IPS-15b (cell line): ENCODE data around the gene UQCC3.
A peak's percentile ranks its signal among the peaks of the same experiment; 100 is the strongest.
"Not testable (repeated sequence)": the region's sequence is repeated elsewhere in the genome, so short reads cannot be mapped to it uniquely, and the experiment has no call there.

Experiments
- H3K27me3 ChIP-seq: one replicate; pipeline ENCODE4 v1.6.1; 2013; ENCODE audit warnings: low read length; ENCODE audit not compliant: control insufficient read depth, insufficient read depth
- H3K36me3 ChIP-seq: one replicate; pipeline ENCODE4 v1.6.1; 2013; ENCODE audit warnings: low read length; ENCODE audit not compliant: control insufficient read depth, insufficient read depth
- H3K4me1 ChIP-seq: one replicate; pipeline ENCODE4 v1.6.1; 2013; ENCODE audit warnings: mild to moderate bottlenecking, low read length; ENCODE audit not compliant: control insufficient read depth, insufficient read depth
- H3K4me3 ChIP-seq: one replicate; pipeline ENCODE4 v1.5.1; 2013; ENCODE audit warnings: low read depth, low read length
- H3K9ac ChIP-seq: one replicate; pipeline ENCODE4 v1.6.1; 2013; ENCODE audit warnings: low read depth, mild to moderate bottlenecking, low read length
- H3K9me3 ChIP-seq: one replicate; pipeline ENCODE4 v1.6.1; 2013; ENCODE audit warnings: mild to moderate bottlenecking, low read length; ENCODE audit not compliant: control insufficient read depth, insufficient read depth

The UQCC3 gene

DNA sequence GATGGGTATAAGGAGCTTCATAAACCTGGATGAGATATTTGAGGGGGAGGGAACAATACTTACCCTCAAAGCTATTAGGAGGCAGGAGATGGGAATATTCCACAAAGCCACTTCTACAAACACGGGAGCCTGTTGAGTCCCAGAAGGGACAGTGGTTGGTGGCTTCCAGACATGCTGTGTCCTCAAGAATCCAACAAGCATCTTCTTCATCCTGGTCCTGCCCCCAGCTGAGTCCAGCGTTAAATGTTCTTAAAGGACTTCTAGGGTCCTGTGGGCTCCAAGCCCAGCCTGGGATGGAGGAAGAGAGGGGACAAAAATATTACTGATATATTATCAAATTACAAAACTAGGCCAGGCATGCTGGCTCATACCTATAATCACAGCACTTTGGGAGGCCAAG lies 4.0 kb upstream of the UQCC3 start:
- Histone ChIP-seq H3K27me3 (no peaks in the 10 kb centered on the region), H3K9me3 (no peaks in the 10 kb centered on the region), H3K9ac (peak overlapping the region; percentile 77), H3K4me3 (peak overlapping the region; percentile 83), H3K36me3 (peaks cover 17% of the 10 kb centered on the region), H3K4me1 (peaks cover 9% of the 10 kb centered on the region)

DNA sequence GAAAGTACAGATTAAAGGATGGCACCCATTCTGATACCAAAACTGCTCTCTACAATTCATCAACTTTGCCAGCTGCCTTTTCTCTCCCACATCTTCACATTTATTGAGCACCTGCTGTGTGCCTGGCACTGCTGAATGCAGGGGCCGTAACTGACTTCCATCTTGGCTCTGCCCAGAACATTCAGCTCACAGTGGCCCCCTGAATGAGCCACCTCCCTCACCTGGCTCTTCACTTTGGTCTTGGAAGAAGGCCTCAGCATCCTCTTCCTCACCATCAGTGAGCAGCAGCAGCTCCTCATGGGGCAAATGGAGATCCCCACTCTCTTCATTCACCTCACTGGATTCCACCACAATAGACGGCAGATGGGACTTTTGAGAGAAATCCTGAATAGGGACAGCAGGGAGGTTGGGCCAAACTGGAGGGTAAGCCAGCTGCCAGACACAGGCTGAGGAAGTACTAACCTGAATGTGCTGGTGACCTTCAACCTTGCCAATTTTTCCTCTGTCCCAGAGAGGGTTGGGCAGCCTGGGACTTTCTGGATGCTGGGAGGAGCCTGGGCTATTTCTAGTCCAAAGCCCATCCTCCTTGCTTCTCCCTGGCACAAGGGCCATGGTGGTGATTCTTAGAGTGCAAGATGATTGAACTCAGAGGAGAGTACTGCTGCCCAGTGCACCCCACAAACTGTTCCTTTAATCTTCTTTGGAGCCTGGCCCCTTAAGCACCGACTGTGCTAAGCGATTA lies 1.9 kb upstream of the UQCC3 start:
- H3K9ac ChIP-seq = no peak overlapping the region
- H3K27me3 ChIP-seq = no peaks in the 10 kb centered on the region
- peaks cover 11% of the 10 kb centered on the region for H3K4me1 ChIP-seq
- no peak overlapping the region for H3K4me3 ChIP-seq
- peaks cover 9% of the 10 kb centered on the region for H3K36me3 ChIP-seq
- no peaks in the 10 kb centered on the region for H3K9me3 ChIP-seq

DNA sequence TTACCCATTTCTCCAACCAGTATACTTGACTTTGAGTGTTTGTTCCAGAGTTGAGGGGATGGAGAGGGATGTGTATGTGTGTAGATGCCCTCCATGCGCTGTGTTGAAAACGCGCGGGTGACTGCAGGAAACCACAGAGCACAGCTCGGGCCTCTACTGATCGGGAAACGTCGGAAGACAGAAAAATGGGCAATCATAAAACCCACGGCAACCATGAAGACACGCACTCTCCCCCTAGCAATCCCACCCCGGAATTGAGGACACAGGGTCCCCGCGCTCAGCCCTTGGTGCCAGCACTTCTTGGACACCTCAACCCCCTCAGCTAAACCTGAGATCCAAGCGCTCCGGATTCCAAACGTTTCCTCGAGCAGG lies 251 bp upstream of the UQCC3 start:
- peaks cover 7% of the 10 kb centered on the region for H3K36me3 ChIP-seq
- no peaks in the 10 kb centered on the region for H3K9me3 ChIP-seq
- H3K4me1 ChIP-seq = peaks cover 9% of the 10 kb centered on the region

DNA sequence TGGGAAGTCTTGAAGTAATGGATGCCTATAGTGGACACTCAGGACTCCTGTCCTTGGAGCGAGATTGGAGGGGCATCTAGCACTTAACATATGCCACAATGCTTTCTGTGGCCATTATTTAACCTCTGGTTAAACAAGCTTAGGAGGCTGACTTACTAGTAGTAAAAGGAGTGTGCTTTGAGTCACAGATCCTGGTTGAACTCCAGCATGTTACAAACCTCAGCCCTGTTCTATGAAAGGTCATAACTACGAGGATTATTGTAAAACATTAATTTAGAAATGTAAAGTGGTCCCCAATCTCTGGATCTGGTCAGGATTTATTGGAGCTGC lies 1.7 kb downstream of the UQCC3 start:
- H3K9ac ChIP-seq = no peak overlapping the region
- H3K4me3 ChIP-seq = peak overlapping the region; percentile 94
- H3K9me3 ChIP-seq = no peaks in the 10 kb centered on the region
- H3K4me1 ChIP-seq = peaks cover 7% of the 10 kb centered on the region
- no peaks in the 10 kb centered on the region for H3K27me3 ChIP-seq
- H3K36me3 ChIP-seq = peaks cover 12% of the 10 kb centered on the region

More for the DNA sequence above, 251 bp upstream of the UQCC3 start:
- no peaks in the 10 kb centered on the region for H3K27me3 ChIP-seq
- peak overlapping the region; percentile 94 for H3K9ac ChIP-seq
- H3K4me3 ChIP-seq = peak overlapping the region; percentile 94

DNA sequence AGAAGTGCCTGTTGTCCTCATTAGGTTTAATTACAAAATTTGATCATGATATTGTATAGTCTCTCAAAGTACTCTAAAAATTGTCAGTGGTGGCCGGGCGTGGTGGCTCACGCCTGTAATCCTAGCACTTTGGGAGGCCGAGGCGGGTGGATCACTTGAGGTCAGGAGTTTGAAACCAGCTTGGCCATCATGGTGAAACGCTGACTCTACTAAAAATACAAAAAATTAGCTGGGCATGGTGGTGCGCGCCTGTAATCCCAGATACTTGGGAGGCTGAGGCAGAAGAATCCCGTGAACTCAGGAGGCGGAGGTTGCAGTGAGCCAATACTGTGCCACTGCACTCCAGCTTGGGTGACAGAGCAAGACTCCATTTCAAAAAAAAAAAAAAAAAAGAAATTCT lies 3.9 kb downstream of the UQCC3 start:
- H3K9ac ChIP-seq, H3K4me3 ChIP-seq, H3K9me3 ChIP-seq, H3K4me1 ChIP-seq, H3K27me3 ChIP-seq: not testable (repeated sequence)
- H3K36me3 ChIP-seq = peaks cover 16% of the 10 kb centered on the region

DNA sequence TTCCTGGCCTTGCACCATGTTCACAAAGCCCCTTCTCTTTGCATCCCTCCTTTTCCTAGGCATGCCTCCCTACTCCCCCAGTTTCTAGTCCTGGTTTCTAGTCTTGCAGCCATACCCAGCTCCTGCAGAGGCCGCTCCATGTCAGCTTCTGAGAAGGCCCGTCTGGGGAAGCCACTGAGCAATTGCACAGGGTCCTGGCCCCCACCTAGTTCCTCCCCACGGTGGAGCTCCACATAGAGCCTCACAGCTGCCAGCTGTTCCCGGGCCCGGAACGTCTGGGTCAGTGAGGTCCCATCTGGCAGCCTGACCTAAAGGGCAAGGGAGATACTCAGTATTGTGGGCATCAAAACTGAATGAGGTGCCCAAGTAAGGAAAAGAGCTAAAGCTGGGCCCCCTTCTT lies 5.2 kb downstream of the UQCC3 start:
- no peaks in the 10 kb centered on the region for H3K27me3 ChIP-seq
- H3K36me3 ChIP-seq = peaks cover 16% of the 10 kb centered on the region
- H3K9me3 ChIP-seq = no peaks in the 10 kb centered on the region
- H3K9ac ChIP-seq = no peak overlapping the region
- no peak overlapping the region for H3K4me3 ChIP-seq
- peaks cover 7% of the 10 kb centered on the region for H3K4me1 ChIP-seq

DNA sequence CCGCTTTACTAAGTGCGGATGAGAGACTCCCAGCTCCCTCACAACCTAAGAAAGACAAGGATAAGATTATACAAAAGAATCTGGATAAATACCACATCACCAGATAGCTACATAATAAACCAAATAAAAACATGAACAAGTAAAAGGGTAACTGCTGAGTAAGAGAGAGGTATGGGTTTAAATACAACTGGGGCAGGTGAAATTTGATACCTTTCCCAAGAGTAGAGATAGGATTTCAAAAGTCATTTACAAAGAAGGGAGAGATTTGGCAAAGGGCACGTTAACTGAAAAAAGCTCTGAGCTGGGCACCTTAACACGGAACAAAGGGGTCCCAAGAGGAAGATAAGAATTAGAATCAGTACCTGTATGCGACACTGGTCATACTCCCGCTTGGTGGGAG lies 5.7 kb downstream of the UQCC3 start:
- H3K9me3 ChIP-seq = no peaks in the 10 kb centered on the region
- H3K4me3 ChIP-seq = peak overlapping the region; percentile 96
- H3K9ac ChIP-seq = no peak overlapping the region
- H3K36me3 ChIP-seq = peaks cover 16% of the 10 kb centered on the region
- H3K4me1 ChIP-seq = peaks cover 7% of the 10 kb centered on the region
- no peaks in the 10 kb centered on the region for H3K27me3 ChIP-seq

DNA sequence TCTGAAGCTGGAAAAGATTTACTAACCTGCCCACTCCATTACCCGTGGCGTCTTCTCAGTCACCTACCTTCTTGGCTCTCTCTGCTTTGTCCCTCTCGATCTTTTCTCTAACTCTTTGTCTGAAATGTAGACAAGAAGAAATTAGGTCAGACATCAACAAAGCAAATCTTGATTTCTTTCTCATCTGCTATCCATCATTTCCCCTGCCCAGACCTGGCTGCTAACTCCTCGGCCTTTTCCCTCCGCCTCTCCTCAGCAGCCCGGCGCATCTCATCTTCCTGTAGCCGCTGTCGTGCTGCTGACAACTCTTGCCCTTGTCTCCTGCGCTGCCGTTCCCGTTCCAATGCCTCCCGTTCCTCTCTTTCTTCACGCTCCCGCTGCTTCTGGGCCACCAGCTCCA lies 6.2 kb downstream of the UQCC3 start:
- peaks cover 7% of the 10 kb centered on the region for H3K4me1 ChIP-seq

DNA sequence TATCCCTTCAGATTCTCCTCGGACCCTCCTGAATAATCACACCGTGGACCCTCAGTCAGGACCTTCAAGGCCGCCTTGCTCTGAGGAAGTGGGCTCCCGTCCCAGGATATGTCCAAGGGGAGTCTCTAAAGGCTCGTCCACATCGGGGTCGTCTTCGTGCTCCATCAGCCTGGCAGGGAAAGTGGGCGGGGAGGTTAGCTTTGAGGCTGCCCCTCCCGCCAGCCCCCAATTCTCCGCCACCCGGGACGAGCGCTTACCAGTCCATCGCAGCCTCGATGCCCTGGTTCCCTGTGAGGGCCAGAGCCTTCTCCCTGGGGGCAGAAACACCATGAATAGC lies 6.9 kb downstream of the UQCC3 start:
- Histone ChIP-seq H3K4me3 (peak overlapping the region; percentile 96), H3K36me3 (peaks cover 16% of the 10 kb centered on the region), H3K9me3 (no peaks in the 10 kb centered on the region), H3K27me3 (no peaks in the 10 kb centered on the region), H3K9ac (peak overlapping the region; percentile 89), H3K4me1 (peaks cover 5% of the 10 kb centered on the region)

More for the DNA sequence above, 6.2 kb downstream of the UQCC3 start:
- Histone ChIP-seq H3K9ac (no peak overlapping the region), H3K36me3 (peaks cover 16% of the 10 kb centered on the region), H3K27me3 (no peaks in the 10 kb centered on the region), H3K9me3 (no peaks in the 10 kb centered on the region), H3K4me3 (peak overlapping the region; percentile 96)

DNA sequence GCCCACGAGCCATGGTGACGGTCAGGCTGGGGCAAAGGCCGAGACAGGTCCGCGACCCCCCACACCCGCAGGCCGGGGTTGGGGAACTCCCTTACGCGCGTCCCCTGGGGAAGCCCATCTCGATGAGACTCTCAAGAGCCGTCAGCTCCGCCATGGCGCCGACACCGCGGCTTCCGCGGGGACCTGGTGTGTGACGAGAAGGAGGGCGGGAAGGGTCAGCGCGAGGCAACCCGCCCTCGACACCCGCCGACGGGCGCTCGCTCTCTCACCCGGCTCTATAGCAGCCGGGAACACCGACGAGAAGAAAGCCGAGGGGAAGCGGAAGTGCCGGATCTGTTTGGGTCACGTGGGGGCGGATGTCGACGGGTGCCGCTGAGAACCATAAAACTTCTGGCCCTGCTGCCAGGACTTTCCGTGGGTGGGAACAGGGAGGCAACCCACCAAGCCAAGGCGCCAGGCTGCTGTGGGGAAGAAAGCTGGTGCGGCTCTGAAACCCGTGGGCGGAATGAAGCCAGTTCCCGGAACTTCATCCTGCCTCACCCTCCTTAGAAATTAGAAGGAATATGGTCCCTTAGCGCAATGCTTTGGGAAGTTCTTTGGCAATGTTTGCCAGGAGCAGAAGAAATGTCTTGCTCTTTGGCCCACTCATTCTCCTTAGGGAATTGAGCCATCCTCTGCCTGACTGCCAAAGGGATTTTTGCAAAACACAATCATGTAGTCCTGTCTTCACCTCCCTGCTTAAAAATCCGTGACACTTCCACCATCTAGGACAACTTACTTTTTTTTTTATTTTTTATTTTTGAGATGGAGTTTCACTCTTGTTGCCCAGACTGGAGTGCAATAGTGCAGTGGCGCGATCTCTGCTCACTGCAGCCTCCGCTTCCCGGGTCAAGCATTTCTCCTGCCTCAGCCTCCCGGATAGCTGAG lies 7.6 kb downstream of the UQCC3 start, which contains the start of gene UBXN1:
UBXN1 (minus strand) TSS at position 304 of the 927 bp plus-strand sequence; CDS start at position 154, 150 bp downstream.
- H3K4me3 ChIP-seq = peak within 1 kb of the TSS; percentile 96
- H3K36me3 ChIP-seq = peaks cover 16% of the 10 kb centered on the region
- no peaks in the 10 kb centered on the region for H3K9me3 ChIP-seq
- H3K27me3 ChIP-seq = no peaks in the 10 kb centered on the region
- peaks cover 5% of the 10 kb centered on the region for H3K4me1 ChIP-seq
- peak within 1 kb of the TSS; percentile 89 for H3K9ac ChIP-seq

DNA sequence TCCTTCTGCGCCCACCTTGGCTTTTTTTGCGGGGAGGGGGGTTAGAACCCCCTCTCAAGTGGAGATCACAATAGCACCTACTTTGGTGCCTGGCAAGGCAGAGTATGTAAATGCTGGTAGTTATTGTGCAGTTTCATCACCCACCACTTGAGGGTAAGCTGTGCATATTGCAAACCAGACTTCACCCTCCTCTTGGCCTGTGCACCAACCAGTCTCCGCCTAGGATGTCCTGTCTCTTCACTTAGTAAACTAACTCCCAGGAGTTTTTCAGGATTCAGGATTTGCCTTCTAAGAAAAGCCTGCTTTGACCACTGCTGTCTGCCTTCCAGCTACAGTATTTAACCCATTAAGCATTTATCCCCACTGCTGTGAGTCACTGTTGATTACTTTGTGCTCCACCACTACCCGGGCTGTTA lies 9.4 kb downstream of the UQCC3 start:
- Histone ChIP-seq H3K4me3 (no peak overlapping the region), H3K9ac (no peak overlapping the region), H3K9me3 (no peaks in the 10 kb centered on the region), H3K36me3 (peaks cover 16% of the 10 kb centered on the region), H3K4me1 (peaks cover 5% of the 10 kb centered on the region), H3K27me3 (no peaks in the 10 kb centered on the region)

DNA sequence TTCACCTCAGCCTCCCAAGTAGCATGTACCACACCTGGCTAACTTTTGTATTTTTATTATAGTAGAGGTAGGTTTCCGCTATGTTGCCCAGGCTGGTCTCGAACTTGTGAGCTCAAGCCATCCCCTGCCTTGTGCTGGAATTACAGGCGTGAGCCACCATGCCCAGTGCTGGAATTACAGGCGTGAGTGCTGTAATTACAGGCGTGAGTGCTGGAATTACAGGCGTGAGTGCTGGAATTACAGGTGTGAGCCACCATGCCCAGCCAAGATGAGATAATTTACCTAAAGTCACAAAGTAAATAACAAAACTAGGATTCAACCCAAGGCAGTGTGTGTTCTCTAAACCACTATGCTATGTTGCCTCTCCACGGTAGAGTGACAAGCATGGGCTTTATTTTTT lies 11.0 kb downstream of the UQCC3 start:
- no peak overlapping the region for H3K9ac ChIP-seq
- H3K36me3 ChIP-seq = peaks cover 9% of the 10 kb centered on the region
- no peaks in the 10 kb centered on the region for H3K9me3 ChIP-seq
- no peaks in the 10 kb centered on the region for H3K27me3 ChIP-seq
- no peak overlapping the region for H3K4me3 ChIP-seq
- peaks cover 3% of the 10 kb centered on the region for H3K4me1 ChIP-seq
